ENCODE measurements around the gene MPPED1.

DNA sequence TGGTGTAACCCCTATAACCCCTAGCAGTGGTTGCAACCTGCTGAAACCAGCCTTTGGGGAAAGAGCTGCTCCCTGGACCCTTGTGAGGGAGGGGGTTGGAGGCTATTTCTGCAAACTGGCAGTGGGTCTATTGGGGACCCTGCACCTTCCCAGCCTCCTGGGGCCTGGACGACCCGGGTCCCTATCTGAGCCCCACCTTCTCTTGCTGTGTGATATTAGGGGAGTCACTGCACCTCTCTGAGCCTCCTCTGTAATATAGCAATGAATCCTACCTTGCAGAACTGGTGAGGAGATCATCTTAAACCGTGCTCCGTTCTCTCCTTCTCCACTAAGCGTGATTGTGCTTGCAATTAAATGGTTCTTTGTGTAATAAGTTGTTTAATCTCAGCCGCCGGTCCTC lies 24.0 kb upstream of the MPPED1 start:
- TF ChIP-seq JUN (CRISPR knock-in tag; IDR thresholded peaks at IDR 0.05) = no peak
- TF ChIP-seq, protein P1, sequence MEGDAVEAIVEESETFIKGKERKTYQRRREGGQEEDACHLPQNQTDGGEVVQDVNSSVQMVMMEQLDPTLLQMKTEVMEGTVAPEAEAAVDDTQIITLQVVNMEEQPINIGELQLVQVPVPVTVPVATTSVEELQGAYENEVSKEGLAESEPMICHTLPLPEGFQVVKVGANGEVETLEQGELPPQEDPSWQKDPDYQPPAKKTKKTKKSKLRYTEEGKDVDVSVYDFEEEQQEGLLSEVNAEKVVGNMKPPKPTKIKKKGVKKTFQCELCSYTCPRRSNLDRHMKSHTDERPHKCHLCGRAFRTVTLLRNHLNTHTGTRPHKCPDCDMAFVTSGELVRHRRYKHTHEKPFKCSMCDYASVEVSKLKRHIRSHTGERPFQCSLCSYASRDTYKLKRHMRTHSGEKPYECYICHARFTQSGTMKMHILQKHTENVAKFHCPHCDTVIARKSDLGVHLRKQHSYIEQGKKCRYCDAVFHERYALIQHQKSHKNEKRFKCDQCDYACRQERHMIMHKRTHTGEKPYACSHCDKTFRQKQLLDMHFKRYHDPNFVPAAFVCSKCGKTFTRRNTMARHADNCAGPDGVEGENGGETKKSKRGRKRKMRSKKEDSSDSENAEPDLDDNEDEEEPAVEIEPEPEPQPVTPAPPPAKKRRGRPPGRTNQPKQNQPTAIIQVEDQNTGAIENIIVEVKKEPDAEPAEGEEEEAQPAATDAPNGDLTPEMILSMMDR (IDR thresholded peaks at IDR 0.05) = no peak

Data from WTC11 (cell line).